Measurements from ENCODE around the gene CACNA1D.

Gene CACNA1D

GRCh38 chr3:53530205-53530604 lies 35.8 kb downstream of the CACNA1D start:
- TF ChIP-seq ZFX (IDR thresholded peaks at IDR 0.05; ENCODE audit: borderline replicate concordance) (no peak), CTCF (IDR thresholded peaks at IDR 0.05) (no peak)
- no peak overlapping the region for H3K27ac ChIP-seq

GRCh38 chr3:53531749-53532148 lies 37.3 kb downstream of the CACNA1D start:
- TF ChIP-seq CTCF (IDR thresholded peaks at IDR 0.05): 0 out of 2 replicates have a peak, but pooled peaks have one; percentile 10
- TF ChIP-seq ZFX (IDR thresholded peaks at IDR 0.05; ENCODE audit: borderline replicate concordance): no peak
- H3K27ac ChIP-seq: no peak overlapping the region

GRCh38 chr3:53533472-53533871 lies 39.1 kb downstream of the CACNA1D start:
- TF ChIP-seq CTCF (IDR thresholded peaks at IDR 0.05): no peak
- no peak for TF ChIP-seq ZFX (IDR thresholded peaks at IDR 0.05; ENCODE audit: borderline replicate concordance)

GRCh38 chr3:53534216-53534615 lies 39.8 kb downstream of the CACNA1D start:
- H3K27ac ChIP-seq: no peak overlapping the region
- TF ChIP-seq CTCF (IDR thresholded peaks at IDR 0.05) (no peak), ZFX (IDR thresholded peaks at IDR 0.05; ENCODE audit: borderline replicate concordance) (no peak)

More at GRCh38 chr3:53533472-53533871, 39.1 kb downstream of the CACNA1D start:
- H3K27ac ChIP-seq: no peak overlapping the region

- no peak overlapping the region for H3K27ac ChIP-seq
- TF ChIP-seq CTCF (IDR thresholded peaks at IDR 0.05): no peak
- TF ChIP-seq ZFX (IDR thresholded peaks at IDR 0.05; ENCODE audit: borderline replicate concordance): no peak
These were observed 40.4 kb downstream of the CACNA1D start for GRCh38 chr3:53534676-53535400.

- no peak overlapping the region for H3K27ac ChIP-seq
- TF ChIP-seq ZFX (IDR thresholded peaks at IDR 0.05; ENCODE audit: borderline replicate concordance) (no peak), CTCF (IDR thresholded peaks at IDR 0.05) (no peak)
These were observed 41.9 kb downstream of the CACNA1D start for GRCh38 chr3:53536282-53536681.

GRCh38 chr3:53544357-53544756 lies 49.9 kb downstream of the CACNA1D start:
- TF ChIP-seq CTCF (IDR thresholded peaks at IDR 0.05): no peak
- no peak for TF ChIP-seq ZFX (IDR thresholded peaks at IDR 0.05; ENCODE audit: borderline replicate concordance)
- H3K27ac ChIP-seq: no peak overlapping the region
